Dermis blood vessel endothelial cell (primary cell): ENCODE measurements around the gene NF2. TPM values are rescaled to one million over a fixed set of nuclear protein-coding genes. Genes with fewer than 3 reads are reported as not detected.

Experiments used
- DNase-seq: peaks from one replicate; pipeline ENCODE4 v3.0.0; 2010
- total RNA-seq: library from RNA; depleted of rRNA; stranded (reverse); fragments of >200 nt; gene quantifications from 2 replicates; pipeline ENCODE4 v1.2.3, GENCODE V29; 2014

Gene NF2
- total RNA-seq, 1 donor from 2014 or later, result 66.4 TPM

DNA sequence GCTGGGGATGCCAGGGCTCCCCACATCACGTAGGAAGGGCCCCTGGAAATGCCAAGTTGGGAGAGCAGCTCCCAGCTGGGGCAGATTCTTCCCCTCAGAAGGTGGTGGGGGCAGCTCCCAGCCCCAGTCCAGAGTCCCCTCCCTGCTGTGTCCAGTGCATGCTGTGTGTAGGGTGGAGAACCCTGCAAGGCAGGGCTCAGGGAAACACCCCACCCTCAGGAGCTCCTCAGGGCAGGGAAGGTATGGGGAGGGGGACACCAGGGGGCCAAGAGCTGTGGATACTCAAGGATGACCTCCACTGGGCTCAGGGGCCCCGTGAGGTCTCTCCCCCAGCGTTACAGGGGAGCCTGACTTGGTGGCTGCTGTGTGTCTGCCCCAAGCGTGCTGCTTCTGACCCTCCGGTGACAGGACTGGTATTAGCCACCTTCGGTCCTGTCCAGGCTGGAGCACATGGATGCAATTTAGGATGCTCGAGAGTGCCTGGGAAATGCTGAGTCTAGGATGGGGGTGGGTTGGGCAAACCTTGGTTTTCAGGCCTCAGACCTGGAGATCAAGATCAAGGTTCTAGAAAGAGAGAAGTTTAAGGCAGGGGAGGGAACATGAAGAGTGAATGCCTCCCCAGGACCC is 100.2 kb downstream of the NF2 start:
- DNase-seq, result no peak

DNA sequence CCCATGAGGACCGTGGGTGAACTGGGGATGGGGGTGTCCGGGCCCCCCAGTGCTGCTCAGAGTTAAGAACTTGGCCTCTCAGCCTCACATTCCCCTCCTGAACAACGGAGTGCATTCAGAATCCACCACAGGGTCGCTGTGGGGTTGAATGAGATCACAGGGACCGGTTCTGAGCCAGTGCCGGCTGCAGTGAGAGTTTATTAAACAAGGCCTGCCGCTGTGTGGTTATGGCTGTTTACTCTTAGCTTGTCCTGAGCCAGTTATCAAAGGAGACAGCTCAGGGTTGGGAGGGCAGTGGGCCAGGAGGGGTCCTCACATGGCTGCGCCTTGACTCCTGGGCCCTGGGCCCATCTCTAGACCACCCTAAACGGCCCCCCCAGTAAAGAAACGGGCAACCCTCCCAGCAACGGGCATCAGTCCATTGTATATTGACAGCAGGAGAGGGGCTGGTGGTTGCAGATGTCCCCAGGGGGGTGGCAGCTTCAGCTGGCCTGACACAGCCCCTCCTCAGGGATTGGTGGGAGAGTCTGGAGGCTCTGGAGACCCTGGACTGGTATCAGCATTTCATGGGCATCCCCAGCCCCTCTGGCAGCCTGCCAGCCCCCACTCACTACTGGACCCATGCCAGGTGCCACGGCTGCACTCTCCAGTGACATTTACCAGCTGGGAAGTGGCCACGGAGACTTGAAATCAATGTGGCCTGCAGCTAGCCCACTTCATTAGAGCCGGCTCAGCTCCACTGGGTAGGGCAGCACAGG is 101.3 kb downstream of the NF2 start:
- no peak for DNase-seq

DNA sequence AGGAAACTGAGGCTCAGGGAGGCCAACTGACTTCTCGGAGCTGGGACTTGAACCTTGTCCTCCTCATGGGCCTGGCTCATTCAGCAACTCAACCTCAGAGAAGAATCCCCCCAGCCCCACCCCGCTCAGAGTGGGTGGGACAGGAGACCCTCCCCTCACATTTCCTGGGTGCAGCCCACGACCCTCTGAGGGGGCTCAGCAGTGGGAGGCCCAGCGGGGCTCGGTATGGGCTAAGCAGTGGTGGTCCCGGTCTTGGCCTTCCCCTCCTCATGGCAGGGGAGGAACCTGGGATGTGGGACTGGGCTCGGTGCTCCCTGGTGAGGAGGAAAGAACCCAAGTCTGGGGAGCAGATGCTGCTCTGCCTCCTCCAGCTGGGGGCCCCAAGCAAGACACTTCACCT is 102.2 kb downstream of the NF2 start:
- DNase-seq, result no peak

DNA sequence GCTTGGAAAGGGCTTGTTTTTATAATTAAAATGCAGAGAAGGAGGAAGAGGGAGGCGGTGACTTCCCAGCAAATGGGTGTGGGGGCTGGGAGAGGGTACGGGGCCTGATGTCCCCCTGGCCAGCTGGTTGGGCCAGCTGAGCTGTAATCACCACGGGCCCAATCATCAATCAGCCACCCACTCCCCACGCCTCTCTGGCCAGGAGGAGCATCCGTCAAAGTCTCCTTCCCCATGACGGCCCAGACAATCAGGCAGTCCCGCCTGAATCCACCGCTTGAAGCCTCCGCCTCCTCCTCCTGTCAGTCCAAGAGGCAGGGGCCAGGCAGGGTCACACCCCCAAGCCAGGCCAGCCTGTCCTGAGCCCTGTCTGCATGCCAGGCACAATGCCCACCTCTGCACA is 103.1 kb downstream of the NF2 start:
- no peak for DNase-seq

GRCh38 chr22:29707010-29707409 is 103.6 kb downstream of the NF2 start:
- DNase-seq, result no peak

DNA sequence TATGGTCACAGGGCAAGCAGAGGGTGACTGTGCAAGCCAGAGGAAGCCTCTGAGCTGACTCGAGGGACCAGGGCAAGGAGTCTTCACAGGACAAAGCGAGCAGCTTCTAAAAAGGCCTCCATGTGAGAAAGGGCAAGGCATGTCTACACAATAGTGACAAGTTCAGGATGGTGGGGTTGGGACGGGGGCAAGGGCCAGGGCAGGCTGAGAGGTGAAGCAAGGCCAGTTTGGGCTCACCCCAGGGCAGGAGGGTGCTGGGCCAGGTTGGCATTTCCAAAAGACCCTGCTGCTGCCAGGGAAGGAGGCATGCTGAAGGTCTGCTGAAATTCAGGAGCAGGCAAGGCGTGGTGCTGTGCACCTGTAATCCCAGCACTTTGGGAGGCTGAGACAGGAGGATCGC is 104.0 kb downstream of the NF2 start:
- no peak for DNase-seq

- no peak for DNase-seq
Measured at GRCh38 chr22:29710193-29710592, 106.8 kb downstream of the NF2 start.

DNA sequence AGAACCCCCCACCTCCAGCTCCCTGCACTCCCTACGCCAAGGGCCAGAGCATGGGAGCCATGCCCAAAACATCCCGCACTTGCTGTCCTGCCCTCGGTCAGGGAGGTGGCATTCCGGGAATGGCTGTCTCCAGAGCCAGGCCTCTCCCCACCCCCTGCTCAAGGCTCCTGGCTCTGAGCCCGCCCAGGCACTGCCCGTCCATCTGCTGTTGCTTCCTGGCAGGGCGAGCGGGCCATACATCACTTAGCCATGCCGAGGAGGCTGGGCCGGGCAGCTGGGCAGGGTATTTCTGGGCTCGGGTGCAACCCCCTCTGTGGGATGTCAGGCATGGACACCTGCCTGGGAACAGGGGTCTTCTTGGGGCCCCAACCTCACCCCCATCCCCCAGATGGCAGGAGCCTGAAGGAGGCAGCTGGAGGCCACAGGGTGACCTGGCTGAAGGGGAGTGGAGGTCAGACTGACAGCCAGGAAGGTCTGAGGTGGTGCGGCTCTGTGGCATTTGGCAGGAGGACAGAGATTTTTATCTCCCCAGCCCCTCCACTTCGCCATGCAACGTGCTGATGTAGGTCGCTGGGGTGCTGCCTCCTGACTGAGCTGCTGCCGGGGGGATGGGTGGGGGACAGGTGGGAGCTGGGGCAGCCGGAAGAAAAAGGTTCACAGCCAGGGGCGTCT is 107.6 kb downstream of the NF2 start:
- DNase-seq, result peak; percentile 33

DNA sequence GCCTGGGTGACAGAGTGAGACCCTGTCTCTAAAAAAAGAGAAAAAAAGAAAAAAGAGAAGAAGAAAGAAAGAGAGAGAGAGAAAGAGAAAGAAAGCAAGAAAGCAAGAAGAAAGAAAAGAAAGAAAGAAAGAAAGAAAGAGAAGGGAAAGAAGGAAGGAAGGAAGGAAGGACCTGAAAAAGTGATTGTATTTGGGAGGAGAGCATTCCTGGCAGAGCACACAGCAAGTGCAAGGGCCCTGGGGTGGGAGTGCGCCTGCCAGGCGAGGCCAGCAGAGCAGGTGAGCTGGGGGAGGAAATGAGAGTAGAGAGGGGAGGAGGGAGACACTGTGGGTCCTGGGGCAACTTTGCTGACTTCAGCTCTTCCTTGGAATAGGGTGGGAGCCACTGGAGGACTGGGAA is 108.7 kb downstream of the NF2 start:
- DNase-seq, result no peak

- DNase-seq, result no peak
Measured at GRCh38 chr22:29713156-29713727, 109.8 kb downstream of the NF2 start.

- no peak for DNase-seq
Measured at GRCh38 chr22:29715240-29715639, 111.8 kb downstream of the NF2 start.

GRCh38 chr22:29715705-29716104 is 112.3 kb downstream of the NF2 start:
- DNase-seq, result no peak

- peak; percentile 88 for DNase-seq
Measured at GRCh38 chr22:29716814-29717545, 113.5 kb downstream of the NF2 start.

DNA sequence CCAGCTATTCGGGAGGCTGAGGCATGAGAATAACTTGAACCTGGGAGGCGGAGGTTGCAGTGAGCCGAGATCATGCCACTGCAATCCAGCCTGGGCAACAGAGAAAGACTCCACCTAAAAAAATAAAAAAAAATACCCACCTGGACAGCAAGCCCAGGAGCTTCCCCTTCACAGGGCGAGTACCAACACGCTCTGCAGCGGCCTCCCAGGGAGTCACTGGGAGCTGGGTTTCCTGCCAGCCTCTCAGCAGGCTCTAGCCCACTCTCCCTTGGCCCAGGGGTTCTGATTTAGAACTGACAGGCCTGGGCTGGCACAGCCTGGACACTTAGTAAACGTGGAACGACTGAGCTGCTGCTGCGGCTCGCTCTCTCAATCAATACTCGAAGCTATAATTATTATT is 114.4 kb downstream of the NF2 start:
- no peak for DNase-seq

DNA sequence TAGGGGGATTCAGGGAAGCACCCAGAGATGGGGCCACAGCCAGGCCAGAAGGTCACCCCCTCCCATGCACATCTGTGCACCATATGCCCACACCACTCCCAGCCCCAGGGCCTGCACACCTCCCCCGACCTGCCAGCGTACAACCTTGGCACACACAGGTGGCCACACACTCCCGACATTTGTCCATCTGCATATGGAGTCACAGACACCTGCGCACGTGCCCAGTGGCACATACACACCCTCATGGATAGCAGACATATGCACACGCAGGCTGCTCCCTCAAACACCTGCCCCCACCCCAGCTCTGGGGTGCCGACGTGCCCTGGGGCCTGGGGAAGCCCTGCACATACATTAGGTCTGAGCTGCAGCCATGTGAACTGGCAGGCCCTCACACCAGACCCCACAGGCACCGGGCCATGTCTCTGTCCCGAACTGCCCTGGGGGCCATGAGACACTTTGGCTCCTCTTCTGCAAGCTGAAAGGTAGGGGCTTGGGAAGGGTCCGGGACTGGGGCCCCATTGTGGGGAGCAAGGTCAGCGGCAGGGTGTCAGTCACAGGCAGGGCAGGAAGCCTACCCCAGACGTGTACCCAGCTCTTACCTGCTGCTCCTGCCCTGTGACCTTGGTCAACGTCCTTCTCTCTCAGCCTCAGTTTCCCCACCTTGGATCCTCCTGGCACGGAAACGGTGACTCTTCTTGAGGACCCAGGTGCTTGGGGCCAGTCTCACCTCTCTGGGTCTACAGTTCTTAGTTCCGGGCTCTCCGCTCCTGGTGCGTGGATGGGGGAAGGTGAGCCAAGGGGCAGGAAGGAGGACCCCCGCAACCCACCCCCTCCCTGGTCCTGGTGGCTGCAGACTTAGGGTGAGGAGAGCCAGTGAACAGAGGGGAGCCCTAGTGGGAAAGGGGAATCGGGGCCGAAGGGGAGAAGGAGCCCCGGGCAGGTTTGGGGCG is 115.8 kb downstream of the NF2 start:
- DNase-seq, result no peak

GRCh38 chr22:29719899-29720645 is 116.6 kb downstream of the NF2 start, which contains the start of gene CABP7:
CABP7 (plus strand) TSS chr22:29720003; CDS start chr22:29720425, 422 bp downstream.
- DNase-seq, result peak; percentile 10

DNA sequence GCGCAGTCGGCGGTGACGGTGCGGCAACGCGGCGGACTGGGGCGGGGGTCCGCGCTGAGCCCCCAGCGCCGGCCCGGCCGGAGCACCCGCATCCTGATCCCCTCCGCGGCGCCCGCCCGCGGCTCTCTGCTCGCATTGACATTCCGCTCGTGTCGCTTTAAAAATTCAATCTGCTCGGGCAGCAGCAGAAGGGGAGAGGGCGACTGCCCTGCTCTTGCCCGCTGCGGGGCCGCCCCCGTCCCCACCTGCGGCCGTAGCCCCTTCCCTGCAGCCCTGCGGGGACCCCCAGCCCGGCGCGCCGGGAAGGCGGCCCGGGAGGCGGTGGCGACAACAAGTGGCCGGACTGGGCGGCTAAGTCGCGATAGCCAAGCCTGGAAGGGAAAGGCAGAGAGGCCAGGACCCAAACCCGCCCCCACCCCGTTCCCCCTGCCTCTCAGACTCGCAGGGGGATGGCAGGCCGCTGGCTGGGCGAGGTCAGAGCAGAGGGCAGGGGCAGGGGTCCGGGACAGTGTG is 117.4 kb downstream of the NF2 start:
- DNase-seq, result no peak

DNA sequence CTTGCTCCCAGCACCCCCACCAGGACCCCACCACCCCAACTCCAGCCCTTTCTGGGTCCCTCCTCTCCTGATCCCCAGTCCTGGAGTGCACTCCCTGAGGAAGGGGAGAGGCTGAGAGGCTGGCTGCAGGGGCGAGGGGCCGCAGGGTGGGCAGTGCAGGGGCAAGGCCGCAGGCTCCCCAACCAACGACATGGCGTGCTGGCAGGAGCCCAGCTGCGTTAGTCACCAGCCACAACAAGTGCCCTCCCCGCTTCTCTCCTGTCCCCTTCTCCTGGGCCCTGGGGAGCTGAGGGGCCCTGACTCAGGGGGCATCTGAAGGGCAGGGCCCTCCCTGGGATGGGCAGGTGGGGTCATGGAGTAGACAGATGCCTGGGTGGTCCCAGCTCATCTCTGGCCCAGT is 118.7 kb downstream of the NF2 start:
- DNase-seq, result no peak

DNA sequence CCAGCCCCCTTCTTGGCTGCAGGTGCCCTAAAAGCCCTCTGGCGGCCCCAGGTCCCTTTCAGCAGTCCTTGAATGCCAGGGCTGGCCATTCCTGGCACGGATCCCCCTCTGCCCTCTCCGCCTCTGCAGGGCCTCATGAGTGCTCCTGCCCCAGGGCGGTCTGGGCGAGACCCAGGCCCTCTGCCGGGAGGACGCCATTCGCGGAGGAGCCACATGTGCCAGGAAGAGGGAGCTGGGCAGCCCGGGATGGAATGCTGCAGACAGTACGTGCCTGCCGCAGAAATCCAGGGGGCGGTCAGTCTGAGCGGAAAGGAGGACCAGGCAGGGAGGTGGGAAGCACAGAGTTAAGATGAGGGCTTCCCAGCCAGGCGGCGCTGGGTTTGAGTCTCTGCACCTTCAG is 119.2 kb downstream of the NF2 start:
- no peak for DNase-seq

DNA sequence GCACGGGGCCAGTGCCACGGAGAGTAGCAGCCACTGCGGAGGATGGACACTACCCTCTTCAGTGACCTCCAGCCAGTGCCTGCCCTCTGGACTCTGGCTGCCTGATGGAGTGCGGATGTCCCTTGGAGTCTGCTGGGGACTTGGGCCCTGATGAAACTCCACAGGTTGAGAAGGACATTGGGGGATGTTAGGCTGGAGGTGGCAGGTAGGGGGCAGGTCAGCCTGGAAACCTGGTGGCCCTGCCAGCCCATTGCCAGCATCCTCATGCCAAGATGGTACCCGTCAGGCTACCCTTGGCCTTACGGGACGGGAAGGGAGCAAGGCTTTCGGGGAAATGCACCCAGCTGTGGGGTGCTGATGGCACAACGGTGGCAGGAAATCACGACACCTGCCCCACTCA is 120.3 kb downstream of the NF2 start:
- no peak for DNase-seq

DNA sequence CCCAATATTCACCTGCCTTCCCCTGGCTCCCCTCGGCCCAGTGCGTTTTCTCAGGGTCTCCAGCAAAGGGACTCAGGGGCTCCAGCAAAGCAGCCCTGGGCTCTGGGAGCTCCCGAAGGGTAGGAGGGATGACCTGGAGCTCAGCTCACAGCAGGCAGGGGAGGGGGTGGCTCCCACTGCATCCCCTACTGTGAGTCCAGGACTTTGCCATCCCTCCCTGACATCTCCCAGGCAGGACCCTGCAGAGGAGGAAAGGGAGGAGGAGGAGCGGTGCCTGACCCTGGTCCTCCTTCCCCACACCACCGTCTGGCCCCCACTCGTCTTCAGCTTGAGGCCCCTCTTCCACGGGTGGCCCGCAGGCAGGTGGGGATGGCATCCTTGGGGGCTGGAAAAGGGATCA is 121.4 kb downstream of the NF2 start:
- DNase-seq, result no peak
